ENCODE data around the gene TRAPPC6A. TPM values are rescaled to one million over a fixed set of nuclear protein-coding genes. Genes with fewer than 3 reads are reported as not detected.
"Not testable (repeated sequence)": the region's sequence is repeated elsewhere in the genome, so short reads cannot be mapped to it uniquely, and the experiment has no call there.

The TRAPPC6A gene
- total and polyA plus RNA-seq, 2 donors (not counting 1 experiment from before 2014, with no cell fraction given) = 40.3 to 79.0 TPM

GRCh38 chr19:45118591-45119355, 59.3 kb downstream of the TRAPPC6A start:
- peak overlapping the region; percentile 71 for H3K4me2 ChIP-seq (replicated peaks; ENCODE audit: low read depth, low read length, poor library complexity, severe bottlenecking)
- H3K9me3 ChIP-seq (ENCODE audit: control extremely low read depth in 1 of 3, control insufficient read depth in 2 of 3, insufficient read depth in 1 of 3, low read length in 2 of 3); intact Hi-C loops (cut with micrococcal nuclease); H3K27me3 ChIP-seq (replicated peaks in 1 of 4; ENCODE audit: control extremely low read depth in 1 of 4, control insufficient read depth in 3 of 4, insufficient read depth in 4 of 4, low read length in 3 of 4); H3K9me3 Mint-ChIP-seq (ENCODE audit: insufficient read depth); H3K27me3 Mint-ChIP-seq; H3K36me3 ChIP-seq (replicated peaks in 1 of 2; ENCODE audit: control extremely low read depth in 1 of 2, control insufficient read depth in 1 of 2, extremely low read depth in 1 of 2, insufficient read depth in 2 of 2, low read length in 1 of 2): not testable (repeated sequence)
- peaks cover 87% of the 10 kb centered on the region for H4K20me1 ChIP-seq (ENCODE audit: control insufficient read depth, insufficient read depth, low read length, poor library complexity, severe bottlenecking)
- DNase-seq = peak; percentile 55
- H3K79me2 ChIP-seq (ENCODE audit: control insufficient read depth, insufficient read depth, low read length) = peaks cover 95% of the 10 kb centered on the region
- Mint-ChIP-seq H3K4me1 (peaks cover 76% of the 10 kb centered on the region), H3K27ac (peak overlapping the region; percentile 77), H3K4me3 (peak overlapping the region; percentile 71)
- H3K27ac ChIP-seq (ENCODE audit: low read length in 2 of 2) = peak overlapping the region; percentile 51 to 59
- ChIA-PET POLR2A (interaction anchor here (0.7 to 1.6 kb wide), 4 partner anchors 13 to 59 kb away, joined by 3 to 7 read pairs (median 4); partner anchors contain the start of gene PPP1R37), CTCF (interaction anchor here (0.6 to 1.5 kb wide), 4 partner anchors 12 to 412 kb away, joined by 3 to 6 read pairs (median 4); partner anchors contain the start of gene PPP1R37)
- ATAC-seq (ENCODE audit: low read depth) = peak; percentile 67
- peaks cover 40 to 76% of the 10 kb centered on the region in 2 donors for H3K4me1 ChIP-seq (ENCODE audit: control insufficient read depth in 2 of 2, insufficient read depth in 2 of 2, low read length in 2 of 2)
- peak overlapping the region; percentile 53 for H3K9ac ChIP-seq (ENCODE audit: low read length)
- H3K4me3 ChIP-seq (ENCODE audit: control extremely low read depth in 1 of 5, extremely low read depth in 1 of 5, insufficient read depth in 1 of 5, low read depth in 2 of 5, low read length in 4 of 5) = peak overlapping the region in 1 of 5 experiments; percentile 41
- peak overlapping the region; percentile 56 for H2AFZ ChIP-seq (ENCODE audit: insufficient read depth, low read depth, low read length, poor library complexity, severe bottlenecking)
- WGBS (ENCODE audit: insufficient coverage) = 12% methylated on average over 16 of the region's 18 CpGs

- Histone ChIP-seq H3K4me1 (ENCODE audit: control insufficient read depth in 2 of 2, insufficient read depth in 2 of 2, low read length in 2 of 2) (peaks cover 45 to 82% of the 10 kb centered on the region in 2 donors), H3K36me3 (replicated peaks in 1 of 2; ENCODE audit: control extremely low read depth in 1 of 2, control insufficient read depth in 1 of 2, extremely low read depth in 1 of 2, insufficient read depth in 2 of 2, low read length in 1 of 2) (no peaks in the 10 kb centered on the region), H3K4me3 (ENCODE audit: control extremely low read depth in 1 of 5, extremely low read depth in 1 of 5, insufficient read depth in 1 of 5, low read depth in 2 of 5, low read length in 4 of 5) (no peak overlapping the region), H3K79me2 (ENCODE audit: control insufficient read depth, insufficient read depth, low read length) (peaks cover 95% of the 10 kb centered on the region), H3K9me3 (ENCODE audit: control extremely low read depth in 1 of 3, control insufficient read depth in 2 of 3, insufficient read depth in 1 of 3, low read length in 2 of 3) (no peaks in the 10 kb centered on the region), H3K27ac (ENCODE audit: low read length in 2 of 2) (peak overlapping the region; percentile 51 to 59), H3K9ac (ENCODE audit: low read length) (peak overlapping the region; percentile 53), H3K27me3 (replicated peaks in 1 of 4; ENCODE audit: control extremely low read depth in 1 of 4, control insufficient read depth in 3 of 4, insufficient read depth in 4 of 4, low read length in 3 of 4) (no peaks in the 10 kb centered on the region), H3K4me2 (replicated peaks; ENCODE audit: low read depth, low read length, poor library complexity, severe bottlenecking) (peak overlapping the region; percentile 71), H2AFZ (ENCODE audit: insufficient read depth, low read depth, low read length, poor library complexity, severe bottlenecking) (peak overlapping the region; percentile 56), H4K20me1 (ENCODE audit: control insufficient read depth, insufficient read depth, low read length, poor library complexity, severe bottlenecking) (peaks cover 87% of the 10 kb centered on the region)
- TF ChIP-seq EZH2 (IDR thresholded peaks at IDR 0.05; ENCODE audit: borderline replicate concordance, insufficient read depth, low read depth, low read length, poor library complexity, severe bottlenecking) (no peak), CTCF (IDR thresholded peaks at IDR 0.05) (no peak)
- no peak for ATAC-seq (ENCODE audit: low read depth)
- intact Hi-C loops (cut with micrococcal nuclease) = no loop called here
- CTCF ChIA-PET = interaction anchor here (0.6 to 1.5 kb wide), 3 partner anchors 13 to 413 kb away, joined by 3 to 6 read pairs (median 5); no protein-coding TSS in a partner anchor
- WGBS (ENCODE audit: insufficient coverage) = 52% methylated on average over 5 of the region's 5 CpGs
- H3K9me3 Mint-ChIP-seq (ENCODE audit: insufficient read depth) = no peaks in the 10 kb centered on the region
- POLR2A ChIA-PET = interaction anchor here (1.2 to 1.6 kb wide), 2 partner anchors 15 to 25 kb away, joined by 4 to 7 read pairs; partner anchors contain the start of gene PPP1R37
- H3K27ac Mint-ChIP-seq = peak overlapping the region; percentile 77
- no peak for DNase-seq
- peak overlapping the region; percentile 71 for H3K4me3 Mint-ChIP-seq
- H3K27me3 Mint-ChIP-seq = no peaks in the 10 kb centered on the region
- peaks cover 79% of the 10 kb centered on the region for H3K4me1 Mint-ChIP-seq
Observed at GRCh38 chr19:45118106-45118505, 59.9 kb downstream of the TRAPPC6A start.
